MCF 10A (cell line): ENCODE results near the gene ETV7. TPM values are rescaled to one million over a fixed set of nuclear protein-coding genes. Genes with fewer than 3 reads are reported as not detected.

Experiments
- BruUV-seq: library from RNA; stranded (reverse); fragments of 400-500 nt; replicated peaks from 2 replicates; lab custom pipeline; 2021; lab: Mats Ljungman, UMichigan
- CTCF ChIA-PET: fragments of 300-600 bp; sonication (Branson Sonifier 250); formaldehyde crosslinking; extraction: SDS; loops from one replicate; lab custom pipeline; 2021; ENCODE audit warnings: antibody characterized with exemption, inconsistent platforms; lab: Yijun Ruan, JAX
- POLR2A ChIA-PET: fragments of 300-600, 350-650 bp; sonication (Branson Sonifier 250); formaldehyde crosslinking; extraction: SDS; loops from one replicate; lab custom pipeline; 2020; ENCODE audit warnings: antibody characterized with exemption, inconsistent platforms; lab: Yijun Ruan, JAX
- DNase-seq: peaks from one replicate; pipeline ENCODE4 v3.0.0-alpha.2; 2018; ENCODE audit not compliant: unreplicated experiment
- H3K27ac Mint-ChIP-seq: one replicate; pipeline ENCODE4 v1.8.0; 2022; ENCODE audit warnings: mild to moderate bottlenecking, low read depth, mixed read lengths; ENCODE audit not compliant: unreplicated experiment
- H3K27me3 Mint-ChIP-seq: one replicate; pipeline ENCODE4 v1.8.0; 2022; ENCODE audit warnings: mixed read lengths; ENCODE audit not compliant: insufficient read depth, unreplicated experiment
- H3K36me3 Mint-ChIP-seq: one replicate; pipeline ENCODE4 v1.8.0; 2022; ENCODE audit warnings: mild to moderate bottlenecking, moderate library complexity, mixed read lengths; ENCODE audit not compliant: insufficient read depth, unreplicated experiment
- H3K4me1 Mint-ChIP-seq: one replicate; pipeline ENCODE4 v1.8.0; 2022; ENCODE audit warnings: mixed read lengths; ENCODE audit not compliant: insufficient read depth, unreplicated experiment
- H3K4me3 Mint-ChIP-seq: one replicate; pipeline ENCODE4 v1.8.0; 2022; ENCODE audit warnings: mild to moderate bottlenecking, moderate library complexity, mixed read lengths; ENCODE audit not compliant: unreplicated experiment
- H3K9me3 Mint-ChIP-seq: one replicate; pipeline ENCODE4 v1.8.0; 2022; ENCODE audit warnings: mixed read lengths; ENCODE audit not compliant: unreplicated experiment
- intact Hi-C: fragments of 100-400 bp; cut with micrococcal nuclease; formaldehyde crosslinking; loops from 2 replicates; pipeline ENCODE4 v1.14.1; 2022
- total RNA-seq: library from RNA; stranded (reverse); gene quantifications from 2 replicates; pipeline ENCODE4 v1.2.3, GENCODE V29; 2022
- TF ChIP-seq, protein P1 (sequence below): fragments of 200-600 bp; IDR thresholded peaks from one replicate; pipeline ENCODE4 v1.8.0; 2022; ENCODE audit warnings: antibody characterized with exemption, mild to moderate bottlenecking; ENCODE audit not compliant: unreplicated experiment

The ETV7 gene
- total RNA-seq, 1 experiment from 2014 or later = 0.47 TPM

DNA sequence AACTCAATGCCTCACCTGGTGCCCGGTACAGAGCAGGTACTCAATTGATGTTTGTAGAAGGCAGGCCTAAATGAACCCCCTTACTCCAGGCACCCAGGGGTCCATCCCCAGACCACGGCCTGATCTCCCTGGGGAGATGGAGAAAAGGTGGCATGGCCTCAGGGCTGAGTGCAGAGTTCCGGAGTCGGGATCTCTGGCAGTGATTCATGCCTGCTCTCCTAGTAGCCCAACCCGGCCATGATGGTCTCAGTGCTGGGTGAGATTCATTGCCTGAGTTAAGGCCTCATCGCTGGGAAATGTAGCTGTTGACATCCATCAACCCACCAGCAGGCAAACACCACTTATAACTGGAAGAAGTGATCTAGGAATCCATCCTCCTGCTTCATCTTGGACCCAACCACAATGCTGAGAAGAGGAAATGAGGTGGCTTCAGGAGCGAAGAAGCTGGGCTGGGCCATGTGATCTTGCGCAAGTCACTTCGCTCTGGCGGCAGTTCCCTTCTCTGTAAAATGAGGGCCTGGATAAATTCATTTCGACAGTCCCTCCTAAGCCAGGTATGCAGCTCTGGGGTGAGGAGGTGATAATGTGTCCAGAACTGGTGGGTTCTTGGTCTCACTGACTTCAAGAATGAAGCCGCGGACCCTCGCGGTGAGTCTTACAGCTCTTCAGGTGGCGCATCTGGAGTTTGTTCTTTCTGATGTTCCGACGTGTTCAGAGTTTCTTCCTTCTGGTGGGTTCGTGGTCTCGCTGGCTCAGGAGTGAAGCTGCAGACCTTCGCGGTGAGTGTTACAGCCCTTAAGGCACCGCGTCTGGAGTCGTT, 24.7 kb downstream of the ETV7 start:
- Mint-ChIP-seq H3K4me3 (no peak overlapping the region), H3K27ac (no peak overlapping the region), H3K9me3 (no peaks in the 10 kb centered on the region), H3K27me3 (no peaks in the 10 kb centered on the region), H3K4me1 (no peaks in the 10 kb centered on the region), H3K36me3 (no peaks in the 10 kb centered on the region)
- DNase-seq = no peak
- BruUV-seq = no TSS peak
- POLR2A ChIA-PET = interaction anchor here (0.6 to 0.7 kb wide), 2 partner anchors 35 to 149 kb away, joined by 3 to 4 read pairs; no protein-coding TSS in a partner anchor
- intact Hi-C loops = no loop called here
- TF ChIP-seq, protein P1, sequence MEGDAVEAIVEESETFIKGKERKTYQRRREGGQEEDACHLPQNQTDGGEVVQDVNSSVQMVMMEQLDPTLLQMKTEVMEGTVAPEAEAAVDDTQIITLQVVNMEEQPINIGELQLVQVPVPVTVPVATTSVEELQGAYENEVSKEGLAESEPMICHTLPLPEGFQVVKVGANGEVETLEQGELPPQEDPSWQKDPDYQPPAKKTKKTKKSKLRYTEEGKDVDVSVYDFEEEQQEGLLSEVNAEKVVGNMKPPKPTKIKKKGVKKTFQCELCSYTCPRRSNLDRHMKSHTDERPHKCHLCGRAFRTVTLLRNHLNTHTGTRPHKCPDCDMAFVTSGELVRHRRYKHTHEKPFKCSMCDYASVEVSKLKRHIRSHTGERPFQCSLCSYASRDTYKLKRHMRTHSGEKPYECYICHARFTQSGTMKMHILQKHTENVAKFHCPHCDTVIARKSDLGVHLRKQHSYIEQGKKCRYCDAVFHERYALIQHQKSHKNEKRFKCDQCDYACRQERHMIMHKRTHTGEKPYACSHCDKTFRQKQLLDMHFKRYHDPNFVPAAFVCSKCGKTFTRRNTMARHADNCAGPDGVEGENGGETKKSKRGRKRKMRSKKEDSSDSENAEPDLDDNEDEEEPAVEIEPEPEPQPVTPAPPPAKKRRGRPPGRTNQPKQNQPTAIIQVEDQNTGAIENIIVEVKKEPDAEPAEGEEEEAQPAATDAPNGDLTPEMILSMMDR = no peak
- CTCF ChIA-PET = interaction anchor here (0.6 to 2.4 kb wide), 6 partner anchors 11 to 841 kb away, joined by 3 to 7 read pairs (median 4); no protein-coding TSS in a partner anchor

DNA sequence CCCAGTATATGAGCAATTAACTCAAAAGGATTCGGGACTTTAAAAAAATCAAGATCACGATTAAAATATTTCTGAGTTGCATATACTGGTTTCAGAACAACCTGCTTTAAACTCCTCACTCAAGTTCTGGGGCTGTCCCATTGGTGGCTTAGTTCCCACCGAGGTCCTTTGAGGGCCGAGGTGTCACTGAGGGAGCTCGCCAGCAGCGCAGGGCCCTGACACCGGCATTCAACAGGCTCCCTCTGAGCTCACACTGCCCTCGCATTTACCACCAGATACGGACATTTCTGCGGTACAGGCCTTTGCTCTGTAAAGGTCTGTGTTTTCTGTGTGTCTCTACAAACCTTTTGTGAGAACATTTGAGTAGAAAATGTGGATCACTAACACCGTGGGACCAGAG, 26.4 kb downstream of the ETV7 start:
- CTCF ChIA-PET = interaction anchor here (0.6 to 3.9 kb wide), 18 partner anchors 8 to 561 kb away, joined by 3 to 29 read pairs (median 4); partner anchors contain the start of gene MAPK14
- no peak for DNase-seq
- intact Hi-C loops = loop anchor here (2.0 kb wide), 1 partner anchor 334 kb away; the partner anchor contains the start of gene MAPK14
- TF ChIP-seq, protein P1 = no peak
- no TSS peak for BruUV-seq
- Mint-ChIP-seq H3K9me3 (no peaks in the 10 kb centered on the region), H3K4me1 (no peaks in the 10 kb centered on the region), H3K4me3 (no peak overlapping the region), H3K27ac (no peak overlapping the region), H3K27me3 (no peaks in the 10 kb centered on the region), H3K36me3 (no peaks in the 10 kb centered on the region)
- POLR2A ChIA-PET = interaction anchor here (0.8 kb wide), 1 partner anchor 20 kb away, joined by 3 read pairs; no protein-coding TSS in a partner anchor

- no peak overlapping the region for H3K4me3 Mint-ChIP-seq
- intact Hi-C loops = loop anchor here (1.0 to 2.0 kb wide), 3 partner anchors 58 to 334 kb away; partner anchors contain the start of gene MAPK14
- TF ChIP-seq, protein P1 = peak; percentile 86
- DNase-seq = peak; percentile 84
- ChIA-PET POLR2A (interaction anchor here (0.8 to 1.1 kb wide), 2 partner anchors 11 to 20 kb away, joined by 3 read pairs; no protein-coding TSS in a partner anchor), CTCF (interaction anchor here (0.5 to 3.9 kb wide), 36 partner anchors 8 to 597 kb away, joined by 3 to 29 read pairs (median 3); partner anchors contain the start of gene MAPK14)
- no peaks in the 10 kb centered on the region for H3K9me3 Mint-ChIP-seq
- H3K27me3 Mint-ChIP-seq = no peaks in the 10 kb centered on the region
- no peak overlapping the region for H3K27ac Mint-ChIP-seq
- no peaks in the 10 kb centered on the region for H3K36me3 Mint-ChIP-seq
- no peaks in the 10 kb centered on the region for H3K4me1 Mint-ChIP-seq
- no TSS peak for BruUV-seq
These were observed 27.0 kb downstream of the ETV7 start for GRCh38 chr6:36360241-36361054.
